RPMI7951 (cell line): Measurements from ENCODE around the gene DGUOK. TPM values are rescaled to one million over a fixed set of nuclear protein-coding genes. Genes with fewer than 3 reads are reported as not detected.
"Not testable (repeated sequence)": the region's sequence is repeated elsewhere in the genome, so short reads cannot be mapped to it uniquely, and the experiment has no call there.

Experiments
- DNase-seq: peaks from one replicate; pipeline ENCODE4 v3.0.0-alpha.2; 2012; ENCODE audit warnings: low read depth
- total RNA-seq: library from RNA; depleted of rRNA; stranded (reverse); fragments of >200 nt; shearing (Covaris generic); gene quantifications from 2 replicates; pipeline ENCODE4 v1.2.3, GENCODE V29; 2014

DGUOK gene
- total RNA-seq, 1 experiment from 2014 or later, result 169 TPM

- DNase-seq, result no peak
Measured at GRCh38 chr2:73899801-73900336, 26.8 kb upstream of the DGUOK start.

GRCh38 chr2:73901143-73901542 lies 25.5 kb upstream of the DGUOK start:
- DNase-seq, result no peak

- no peak for DNase-seq
Measured at GRCh38 chr2:73902284-73902683, 24.4 kb upstream of the DGUOK start.

DNA sequence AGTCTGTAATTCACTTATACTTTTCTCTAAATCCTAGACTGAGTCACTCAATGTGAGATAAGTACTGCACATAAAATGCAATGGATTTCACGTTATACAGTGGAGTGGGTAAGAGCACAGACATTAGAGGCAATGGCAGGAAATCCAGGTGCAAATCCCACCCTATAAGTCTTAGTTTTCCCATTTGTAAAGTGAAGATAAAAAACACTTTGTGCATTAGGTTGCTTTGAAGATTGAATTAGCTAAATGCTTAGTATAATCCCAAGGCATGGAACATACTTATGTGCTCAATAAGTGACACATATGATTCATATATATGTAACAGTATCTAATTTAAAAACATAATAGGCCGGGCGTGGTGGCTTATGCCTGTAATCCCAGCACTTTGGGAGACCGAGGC lies 23.4 kb upstream of the DGUOK start:
- DNase-seq, result no peak

- not testable (repeated sequence) for DNase-seq
Measured at GRCh38 chr2:73903949-73904613, 22.6 kb upstream of the DGUOK start.

DNA sequence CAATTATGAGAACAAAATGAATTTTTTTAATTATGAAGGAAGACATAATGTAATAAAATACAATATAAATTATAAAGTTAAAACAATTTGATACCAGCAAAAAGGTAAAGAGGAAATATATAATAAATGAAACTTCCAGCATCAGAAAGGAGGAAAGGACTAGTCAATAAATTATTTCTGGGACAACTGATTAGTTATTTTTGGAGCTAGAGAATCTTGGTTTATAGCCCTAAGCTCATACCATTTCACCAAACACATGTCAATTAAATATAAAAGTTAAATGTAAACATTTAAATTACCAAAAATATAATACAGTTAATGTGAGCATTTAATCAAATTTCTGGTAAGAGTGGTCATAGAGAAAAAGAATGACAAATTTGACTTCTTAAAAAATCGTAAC lies 21.7 kb upstream of the DGUOK start:
- no peak for DNase-seq

DNA sequence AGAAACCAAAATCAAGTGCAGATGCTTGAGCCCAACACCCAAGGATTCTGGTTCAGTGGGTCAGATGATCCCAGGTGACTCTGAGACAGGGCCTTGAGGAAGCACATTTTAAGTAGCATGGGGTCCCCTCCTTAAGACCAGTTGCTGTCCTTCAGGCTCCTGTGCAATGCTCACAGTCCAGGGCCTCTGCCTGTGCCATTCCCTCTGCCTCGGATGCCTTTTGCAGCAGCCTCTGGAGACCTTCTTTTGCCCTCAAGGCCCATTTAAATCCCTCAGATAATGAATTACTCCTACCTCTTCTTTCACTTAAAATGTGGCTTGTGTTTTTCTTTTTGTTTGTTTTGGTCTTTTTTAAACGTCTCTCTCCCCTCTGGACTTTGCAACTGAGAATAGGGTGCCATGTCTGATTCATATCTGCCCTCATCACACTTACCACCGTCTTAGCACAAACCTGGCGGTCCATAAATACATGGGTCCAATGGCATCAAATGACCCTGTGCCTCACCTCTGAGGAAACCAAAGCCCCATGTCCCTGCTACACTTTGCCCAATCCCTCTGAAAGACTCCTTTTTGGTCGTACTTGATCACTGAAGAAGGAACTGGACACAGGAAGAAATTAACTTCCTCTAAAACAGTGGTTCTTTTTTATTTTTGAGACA lies 19.7 kb upstream of the DGUOK start:
- no peak for DNase-seq

GRCh38 chr2:73907840-73908452 lies 18.7 kb upstream of the DGUOK start:
- DNase-seq, result peak; percentile 33

DNA sequence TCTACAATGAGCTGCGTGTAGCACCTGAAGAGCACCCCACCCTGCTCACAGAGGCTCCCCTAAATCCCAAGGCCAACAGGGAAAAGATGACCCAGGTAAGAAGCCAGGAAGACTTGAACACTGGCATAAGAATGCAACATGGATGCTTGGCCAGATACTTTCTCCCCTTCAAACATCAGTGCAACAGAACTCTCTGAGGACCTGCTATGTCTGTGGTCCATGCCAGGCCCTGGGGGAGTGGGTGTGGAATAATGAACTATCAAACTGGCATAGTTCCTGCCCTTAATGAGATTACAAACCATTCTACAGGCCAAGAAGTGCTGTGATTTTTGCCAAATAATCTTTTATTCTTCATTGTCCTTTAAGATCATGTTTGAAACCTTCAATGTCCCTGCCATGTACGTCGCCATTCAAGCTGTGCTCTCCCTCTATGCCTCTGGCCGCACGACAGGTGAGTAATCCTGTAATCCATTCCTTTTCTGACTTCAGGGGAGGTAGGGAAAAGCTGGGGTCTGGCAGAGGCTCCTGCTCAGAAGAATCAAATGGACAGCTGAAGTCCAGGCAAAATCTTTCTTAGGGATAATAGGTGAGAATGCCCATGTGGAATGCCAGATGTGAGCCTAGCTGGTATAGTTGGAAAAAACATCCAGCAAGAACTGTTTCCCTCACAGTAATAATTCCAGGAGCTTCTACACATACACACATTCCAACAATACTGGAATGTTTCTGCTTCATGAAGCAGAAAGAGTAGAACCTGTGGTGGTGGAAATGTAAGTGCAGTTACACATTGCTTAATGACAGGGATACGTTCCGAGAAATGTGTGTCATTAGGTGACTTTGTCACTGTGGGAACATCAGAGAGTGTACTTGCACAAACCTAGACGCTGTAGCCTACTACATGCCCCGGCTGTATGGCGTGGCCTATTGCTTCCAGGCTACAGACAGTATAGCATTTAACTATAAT lies 17.7 kb upstream of the DGUOK start:
- no peak for DNase-seq

- DNase-seq, result no peak
Measured at GRCh38 chr2:73910873-73911547, 15.7 kb upstream of the DGUOK start.

GRCh38 chr2:73911548-73912208 lies 15.0 kb upstream of the DGUOK start:
- DNase-seq, result no peak

GRCh38 chr2:73913414-73914054 lies 13.1 kb upstream of the DGUOK start:
- DNase-seq, result no peak

DNA sequence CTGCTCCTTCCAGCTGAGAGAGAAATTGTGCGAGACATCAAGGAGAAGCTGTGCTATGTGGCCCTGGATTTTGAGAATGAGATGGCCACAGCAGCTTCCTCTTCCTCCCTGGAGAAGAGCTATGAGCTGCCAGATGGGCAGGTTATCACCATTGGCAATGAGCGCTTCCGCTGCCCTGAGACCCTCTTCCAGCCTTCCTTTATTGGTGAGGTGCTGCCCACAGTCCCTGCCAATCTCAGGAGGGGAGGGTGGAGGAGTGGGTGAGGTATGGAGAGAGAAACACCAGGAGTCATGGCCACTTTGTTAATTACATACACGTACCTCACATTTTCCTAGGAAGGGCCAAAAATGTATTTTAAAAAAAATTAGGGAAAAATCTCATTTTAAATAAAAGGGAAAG lies 12.0 kb upstream of the DGUOK start:
- no peak for DNase-seq

GRCh38 chr2:73915437-73915993 lies 11.2 kb upstream of the DGUOK start:
- DNase-seq, result no peak

DNA sequence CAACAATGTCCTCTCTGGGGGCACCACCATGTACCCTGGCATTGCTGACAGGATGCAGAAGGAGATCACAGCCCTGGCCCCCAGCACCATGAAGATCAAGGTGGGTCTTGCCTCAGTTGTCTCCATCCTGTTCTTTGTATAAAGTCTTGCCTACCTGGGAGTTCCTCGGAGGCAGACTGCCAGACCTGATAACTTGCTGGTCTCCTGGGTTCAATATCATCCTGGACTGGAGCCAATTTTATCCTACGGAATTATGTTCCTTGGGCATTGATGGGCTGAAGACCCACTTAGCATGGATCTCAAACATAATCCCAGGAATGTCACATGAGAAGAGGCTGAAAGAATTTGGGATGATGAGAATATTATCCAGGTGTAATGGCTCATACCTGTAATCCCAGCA lies 10.0 kb upstream of the DGUOK start:
- no peak for DNase-seq

- no peak for DNase-seq
Measured at GRCh38 chr2:73917296-73917695, 9.4 kb upstream of the DGUOK start.

- no peak for DNase-seq
Measured at GRCh38 chr2:73917696-73918207, 8.9 kb upstream of the DGUOK start.

DNA sequence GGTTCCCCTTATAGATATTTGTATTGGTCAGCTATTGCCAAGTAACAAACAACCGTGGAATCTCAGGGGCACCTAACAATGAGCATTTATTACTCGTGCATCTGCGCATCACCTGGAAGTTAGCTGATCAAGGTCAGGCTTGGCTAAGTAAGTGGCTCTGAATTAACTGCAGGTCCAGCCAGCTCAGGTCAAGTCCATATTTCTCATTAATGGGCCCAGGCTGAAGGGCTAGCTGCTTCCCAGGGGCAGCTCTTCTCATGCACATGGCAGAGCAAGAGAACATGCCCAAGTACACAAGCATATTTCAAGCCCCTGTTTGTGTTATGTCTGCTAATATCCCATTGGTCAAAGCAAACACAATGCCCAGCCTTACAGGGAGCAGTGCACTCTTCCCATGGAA lies 7.8 kb upstream of the DGUOK start:
- no peak for DNase-seq

DNA sequence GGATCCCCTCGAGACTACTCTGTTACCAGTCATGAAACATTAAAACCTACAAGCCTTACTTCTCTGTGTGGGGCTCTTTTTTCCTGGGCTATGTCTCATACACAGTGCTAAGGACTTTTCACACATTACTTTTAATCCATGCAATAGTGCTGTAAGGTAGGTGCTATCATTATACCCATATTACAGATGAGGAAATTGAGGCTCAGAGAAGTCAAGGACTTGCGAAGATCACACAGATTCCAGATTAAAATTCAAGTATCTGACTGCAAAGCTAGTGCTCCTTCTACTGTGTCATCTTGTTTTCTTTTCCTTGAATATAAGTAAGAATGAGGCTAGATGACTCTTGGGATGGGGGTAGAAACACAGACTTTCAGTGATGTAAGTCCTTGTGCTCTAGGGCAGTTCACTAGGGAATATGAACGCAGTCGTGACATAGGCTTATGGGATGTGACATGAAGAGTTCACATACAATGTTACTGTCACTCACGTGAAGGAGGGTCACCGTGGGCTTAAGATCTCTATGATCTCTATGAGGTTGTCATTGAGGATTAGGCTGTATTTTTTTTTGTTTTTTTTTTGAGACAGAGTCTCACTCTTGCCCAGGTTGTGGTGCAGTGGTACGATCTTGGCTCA lies 7.0 kb upstream of the DGUOK start:
- no peak for DNase-seq
